ENCODE results near the gene FIZ1. TPM values are rescaled to one million over a fixed set of nuclear protein-coding genes. Genes with fewer than 3 reads are reported as not detected.

Gene FIZ1
- total and polyA plus RNA-seq, 4 donors: 1.1 to 4.3 (median 2.3) TPM

DNA sequence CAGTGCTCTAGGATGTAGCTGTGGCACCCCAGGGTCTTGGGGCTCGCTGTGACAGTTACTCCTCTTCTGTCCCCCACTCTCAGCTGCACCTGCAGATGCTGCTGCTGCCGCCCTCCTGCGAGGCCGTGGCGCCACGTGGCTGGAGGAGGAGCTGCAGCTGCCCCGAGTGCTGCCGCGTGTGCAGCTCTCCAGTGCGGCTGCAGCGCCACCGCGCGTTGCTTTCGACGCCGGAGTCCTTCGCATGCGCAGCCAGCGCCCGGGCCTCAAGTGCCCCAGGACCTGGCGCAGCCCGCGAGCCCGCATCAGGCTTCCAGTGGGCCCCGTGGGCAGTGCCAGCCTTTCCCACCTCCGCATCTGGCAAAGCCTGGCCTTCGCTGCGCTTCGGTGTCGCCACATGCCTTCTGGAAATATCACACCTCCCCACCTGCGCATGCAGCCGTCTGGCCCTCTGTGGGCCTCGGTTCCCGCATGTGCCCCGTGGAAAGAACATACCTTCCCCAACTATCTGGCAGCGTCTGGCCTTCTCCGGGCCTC is 40.8 kb upstream of the FIZ1 start:
- 25% methylated on average over 38 of the region's 38 CpGs for WGBS
- TF ChIP-seq, protein P1, sequence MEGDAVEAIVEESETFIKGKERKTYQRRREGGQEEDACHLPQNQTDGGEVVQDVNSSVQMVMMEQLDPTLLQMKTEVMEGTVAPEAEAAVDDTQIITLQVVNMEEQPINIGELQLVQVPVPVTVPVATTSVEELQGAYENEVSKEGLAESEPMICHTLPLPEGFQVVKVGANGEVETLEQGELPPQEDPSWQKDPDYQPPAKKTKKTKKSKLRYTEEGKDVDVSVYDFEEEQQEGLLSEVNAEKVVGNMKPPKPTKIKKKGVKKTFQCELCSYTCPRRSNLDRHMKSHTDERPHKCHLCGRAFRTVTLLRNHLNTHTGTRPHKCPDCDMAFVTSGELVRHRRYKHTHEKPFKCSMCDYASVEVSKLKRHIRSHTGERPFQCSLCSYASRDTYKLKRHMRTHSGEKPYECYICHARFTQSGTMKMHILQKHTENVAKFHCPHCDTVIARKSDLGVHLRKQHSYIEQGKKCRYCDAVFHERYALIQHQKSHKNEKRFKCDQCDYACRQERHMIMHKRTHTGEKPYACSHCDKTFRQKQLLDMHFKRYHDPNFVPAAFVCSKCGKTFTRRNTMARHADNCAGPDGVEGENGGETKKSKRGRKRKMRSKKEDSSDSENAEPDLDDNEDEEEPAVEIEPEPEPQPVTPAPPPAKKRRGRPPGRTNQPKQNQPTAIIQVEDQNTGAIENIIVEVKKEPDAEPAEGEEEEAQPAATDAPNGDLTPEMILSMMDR (IDR thresholded peaks at IDR 0.05; ENCODE audit: low read depth, low read length, missing input control): peak; percentile 36
- TF ChIP-seq RAD21 (IDR thresholded peaks at IDR 0.05) (peak; percentile 12 to 48), SP1 (IDR thresholded peaks at IDR 0.05) (no peak), TAF1 (conservative IDR thresholded peaks at IDR 0.05) (no peak), GABPA (IDR thresholded peaks at IDR 0.05 in 1 of 2, conservative IDR thresholded peaks at IDR 0.05 in 1 of 2) (peak in 1 of 2 donors; percentile 14)
- TF ChIP-seq, protein P2, sequence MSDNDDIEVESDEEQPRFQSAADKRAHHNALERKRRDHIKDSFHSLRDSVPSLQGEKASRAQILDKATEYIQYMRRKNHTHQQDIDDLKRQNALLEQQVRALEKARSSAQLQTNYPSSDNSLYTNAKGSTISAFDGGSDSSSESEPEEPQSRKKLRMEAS (IDR thresholded peaks at IDR 0.05): peak; percentile 55
- peak overlapping the region in 2 of 3 donors; percentile 65 to 86 for H3K4me3 ChIP-seq (ENCODE audit: low read depth in 1 of 3, low read length in 3 of 3)
- peak overlapping the region in 1 of 2 donors; percentile 60 for H3K9ac ChIP-seq (ENCODE audit: low read depth in 1 of 2, low read length in 2 of 2)
- H3K36me3 ChIP-seq (ENCODE audit: control insufficient read depth in 4 of 4, insufficient read depth in 3 of 4, low read depth in 1 of 4, low read length in 3 of 4): peaks cover 0 to 3% (median under 1%) of the 10 kb centered on the region in 4 donors
- DNase-seq (ENCODE audit: low spot score): peak; percentile 62
- peak overlapping the region; percentile 83 to 91 for H3K27ac ChIP-seq (ENCODE audit: low read depth in 1 of 2, low read length in 2 of 2)
- H3K27me3 ChIP-seq (ENCODE audit: control insufficient read depth in 4 of 4, insufficient read depth in 4 of 4, low read length in 3 of 4): no peaks in the 10 kb centered on the region
- H3K9me3 ChIP-seq (ENCODE audit: control insufficient read depth in 4 of 4, low read length in 3 of 4): no peaks in the 10 kb centered on the region
- H3K4me1 ChIP-seq (ENCODE audit: control insufficient read depth in 4 of 4, insufficient read depth in 4 of 4, low read length in 3 of 4): peaks cover 28 to 83% (median 63%) of the 10 kb centered on the region in 4 donors

DNA sequence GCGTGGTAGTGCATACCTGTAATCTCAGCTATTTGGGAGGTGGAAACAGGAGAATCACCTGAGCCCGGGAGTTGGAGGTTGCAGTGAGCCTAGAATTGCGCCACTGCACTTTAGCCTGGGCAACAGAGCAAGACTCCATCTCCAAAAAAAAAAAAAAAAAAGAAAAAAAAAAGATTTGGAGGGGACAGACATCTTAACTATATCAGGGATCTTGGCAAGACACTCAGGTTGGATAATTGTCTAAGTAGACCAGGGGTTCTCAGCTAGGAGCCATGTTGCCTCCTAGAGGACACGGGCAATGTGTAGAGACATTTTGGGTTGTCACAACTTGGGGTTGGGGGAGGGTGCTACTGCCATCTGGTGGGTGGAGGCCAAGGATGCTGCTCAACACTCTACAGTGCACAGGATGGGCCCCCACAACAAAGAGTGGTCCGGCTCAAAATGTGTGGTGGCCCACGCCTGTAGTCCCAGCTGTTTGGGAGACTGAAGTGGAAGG is 39.6 kb upstream of the FIZ1 start:
- Histone ChIP-seq H3K27ac (ENCODE audit: low read depth in 1 of 2, low read length in 2 of 2) (no peak overlapping the region), H3K4me3 (ENCODE audit: low read depth in 1 of 3, low read length in 3 of 3) (no peak overlapping the region), H3K9me3 (ENCODE audit: control insufficient read depth in 4 of 4, low read length in 3 of 4) (no peaks in the 10 kb centered on the region), H3K36me3 (ENCODE audit: control insufficient read depth in 4 of 4, insufficient read depth in 3 of 4, low read depth in 1 of 4, low read length in 3 of 4) (no peaks in the 10 kb centered on the region), H3K27me3 (ENCODE audit: control insufficient read depth in 4 of 4, insufficient read depth in 4 of 4, low read length in 3 of 4) (no peaks in the 10 kb centered on the region), H3K9ac (ENCODE audit: low read depth in 1 of 2, low read length in 2 of 2) (no peak overlapping the region), H3K4me1 (ENCODE audit: control insufficient read depth in 4 of 4, insufficient read depth in 4 of 4, low read length in 3 of 4) (peaks cover 25 to 75% (median 54%) of the 10 kb centered on the region in 4 donors)
- TF ChIP-seq SP1 (IDR thresholded peaks at IDR 0.05): no peak
- TF ChIP-seq, protein P1 (IDR thresholded peaks at IDR 0.05; ENCODE audit: low read depth, low read length, missing input control): peak; percentile 10
- no peak for DNase-seq (ENCODE audit: low spot score)
- WGBS: 88% methylated on average over 6 of the region's 6 CpGs

DNA sequence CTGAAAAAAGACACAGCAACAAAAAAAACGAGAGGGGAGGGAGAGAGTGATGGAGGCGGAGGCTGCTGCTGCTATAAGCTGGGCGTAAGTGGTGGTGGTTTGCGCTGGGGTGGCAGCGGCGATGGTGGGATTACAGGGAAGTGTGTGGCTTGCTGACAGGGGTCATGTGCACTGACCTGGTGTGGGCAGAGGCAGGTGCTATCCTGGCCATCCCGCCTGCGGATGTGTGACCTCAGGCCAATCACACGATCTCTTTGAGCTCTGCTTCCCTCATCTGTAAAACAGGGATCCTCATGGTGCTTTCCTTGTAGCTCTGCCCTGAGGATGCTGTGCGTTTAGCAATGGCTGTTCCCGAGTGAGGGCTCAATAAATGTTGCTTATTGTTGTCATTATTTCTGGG is 38.2 kb upstream of the FIZ1 start:
- Histone ChIP-seq H3K27ac (ENCODE audit: low read depth in 1 of 2, low read length in 2 of 2) (no peak overlapping the region), H3K27me3 (ENCODE audit: control insufficient read depth in 4 of 4, insufficient read depth in 4 of 4, low read length in 3 of 4) (no peaks in the 10 kb centered on the region), H3K9me3 (ENCODE audit: control insufficient read depth in 4 of 4, low read length in 3 of 4) (no peaks in the 10 kb centered on the region), H3K9ac (ENCODE audit: low read depth in 1 of 2, low read length in 2 of 2) (no peak overlapping the region), H3K4me1 (ENCODE audit: control insufficient read depth in 4 of 4, insufficient read depth in 4 of 4, low read length in 3 of 4) (peaks cover 19 to 67% (median 47%) of the 10 kb centered on the region in 4 donors), H3K36me3 (ENCODE audit: control insufficient read depth in 4 of 4, insufficient read depth in 3 of 4, low read depth in 1 of 4, low read length in 3 of 4) (no peaks in the 10 kb centered on the region), H3K4me3 (ENCODE audit: low read depth in 1 of 3, low read length in 3 of 3) (no peak overlapping the region)
- TF ChIP-seq GABPA (IDR thresholded peaks at IDR 0.05 in 1 of 2, conservative IDR thresholded peaks at IDR 0.05 in 1 of 2) (no peak), SP1 (IDR thresholded peaks at IDR 0.05) (no peak), TAF1 (conservative IDR thresholded peaks at IDR 0.05) (no peak), HNF4A (conservative IDR thresholded peaks at IDR 0.05) (no peak), HNF4G (IDR thresholded peaks at IDR 0.05) (no peak), FOXA2 (IDR thresholded peaks at IDR 0.05) (no peak), NR2F2 (IDR thresholded peaks at IDR 0.05) (no peak), RAD21 (IDR thresholded peaks at IDR 0.05) (no peak), JUND (IDR thresholded peaks at IDR 0.05) (no peak), RXRA (IDR thresholded peaks at IDR 0.05) (no peak)
- TF ChIP-seq, protein P2 (IDR thresholded peaks at IDR 0.05): no peak
- TF ChIP-seq, protein P1 (IDR thresholded peaks at IDR 0.05; ENCODE audit: low read depth, low read length, missing input control): no peak
- TF ChIP-seq, protein P3, sequence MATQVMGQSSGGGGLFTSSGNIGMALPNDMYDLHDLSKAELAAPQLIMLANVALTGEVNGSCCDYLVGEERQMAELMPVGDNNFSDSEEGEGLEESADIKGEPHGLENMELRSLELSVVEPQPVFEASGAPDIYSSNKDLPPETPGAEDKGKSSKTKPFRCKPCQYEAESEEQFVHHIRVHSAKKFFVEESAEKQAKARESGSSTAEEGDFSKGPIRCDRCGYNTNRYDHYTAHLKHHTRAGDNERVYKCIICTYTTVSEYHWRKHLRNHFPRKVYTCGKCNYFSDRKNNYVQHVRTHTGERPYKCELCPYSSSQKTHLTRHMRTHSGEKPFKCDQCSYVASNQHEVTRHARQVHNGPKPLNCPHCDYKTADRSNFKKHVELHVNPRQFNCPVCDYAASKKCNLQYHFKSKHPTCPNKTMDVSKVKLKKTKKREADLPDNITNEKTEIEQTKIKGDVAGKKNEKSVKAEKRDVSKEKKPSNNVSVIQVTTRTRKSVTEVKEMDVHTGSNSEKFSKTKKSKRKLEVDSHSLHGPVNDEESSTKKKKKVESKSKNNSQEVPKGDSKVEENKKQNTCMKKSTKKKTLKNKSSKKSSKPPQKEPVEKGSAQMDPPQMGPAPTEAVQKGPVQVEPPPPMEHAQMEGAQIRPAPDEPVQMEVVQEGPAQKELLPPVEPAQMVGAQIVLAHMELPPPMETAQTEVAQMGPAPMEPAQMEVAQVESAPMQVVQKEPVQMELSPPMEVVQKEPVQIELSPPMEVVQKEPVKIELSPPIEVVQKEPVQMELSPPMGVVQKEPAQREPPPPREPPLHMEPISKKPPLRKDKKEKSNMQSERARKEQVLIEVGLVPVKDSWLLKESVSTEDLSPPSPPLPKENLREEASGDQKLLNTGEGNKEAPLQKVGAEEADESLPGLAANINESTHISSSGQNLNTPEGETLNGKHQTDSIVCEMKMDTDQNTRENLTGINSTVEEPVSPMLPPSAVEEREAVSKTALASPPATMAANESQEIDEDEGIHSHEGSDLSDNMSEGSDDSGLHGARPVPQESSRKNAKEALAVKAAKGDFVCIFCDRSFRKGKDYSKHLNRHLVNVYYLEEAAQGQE (IDR thresholded peaks at IDR 0.05): no peak
- no peak for DNase-seq (ENCODE audit: low spot score)
- WGBS: 85% methylated on average over 11 of the region's 11 CpGs

Data from liver (tissue), 9 donors.